ENCODE measurements around the gene TSC22D4.
"Not testable (repeated sequence)": the region's sequence is repeated elsewhere in the genome, so short reads cannot be mapped to it uniquely, and the experiment has no call there.

- TF ChIP-seq CTCF, POLR2A (IDR thresholded peaks at IDR 0.05): not testable (repeated sequence)
These were observed 25.2 kb downstream of the TSC22D4 start for GRCh38 chr7:100453854-100454253.

Data from lower leg skin (tissue), 3 donors.